Ishikawa (cell line): ENCODE data around the gene CCDC6.
A peak's percentile ranks its signal among the peaks of the same experiment; 100 is the strongest.

ENCODE experiments used
- CEBPB ChIP-seq: IDR thresholded peaks from 2 replicates; pipeline ENCODE4 v1.6.1; 2012
- CREB1 ChIP-seq: IDR thresholded peaks from 2 replicates; pipeline ENCODE4 v1.6.1; 2012; ENCODE audit warnings: low read depth
- EGR1 ChIP-seq: IDR thresholded peaks from 2 replicates; pipeline ENCODE4 v1.6.1; 2012
- EP300 ChIP-seq: IDR thresholded peaks from 2 replicates; pipeline ENCODE4 v1.6.1; 2012; ENCODE audit warnings: borderline replicate concordance
- FOXM1 ChIP-seq: IDR thresholded peaks from 2 replicates; pipeline ENCODE4 v1.6.1; 2012; ENCODE audit warnings: low read depth, borderline replicate concordance
- MAX ChIP-seq: IDR thresholded peaks from 2 replicates; pipeline ENCODE4 v1.6.1; 2012
- NFIC ChIP-seq: IDR thresholded peaks from 2 replicates; pipeline ENCODE4 v1.6.1; 2012
- RAD21 ChIP-seq: IDR thresholded peaks from 2 replicates; pipeline ENCODE4 v1.6.1; 2012; ENCODE audit warnings: low read depth
- REST ChIP-seq: IDR thresholded peaks from 2 replicates; pipeline ENCODE4 v1.6.1; 2012; ENCODE audit warnings: low read depth, mild to moderate bottlenecking
- TAF1 ChIP-seq: IDR thresholded peaks from 2 replicates; pipeline ENCODE4 v1.6.1; 2012; ENCODE audit warnings: low read depth, mild to moderate bottlenecking
- TCF12 ChIP-seq: IDR thresholded peaks from 2 replicates; pipeline ENCODE4 v1.6.1; 2012; ENCODE audit warnings: low read depth
- TEAD4 ChIP-seq: IDR thresholded peaks from 2 replicates; pipeline ENCODE4 v1.6.1; 2012
- USF1 ChIP-seq: IDR thresholded peaks from 2 replicates; pipeline ENCODE4 v1.6.1; 2012
- YY1 ChIP-seq: IDR thresholded peaks from 2 replicates; pipeline ENCODE4 v1.6.1; 2012; ENCODE audit warnings: low read depth
- ZBTB7A ChIP-seq: IDR thresholded peaks from 2 replicates; pipeline ENCODE4 v1.6.1; 2012; ENCODE audit warnings: low read depth

Gene CCDC6

GRCh38 chr10:59814878-59815277 lies 91.5 kb downstream of the CCDC6 start:
- TF ChIP-seq MAX (no peak), TCF12 (no peak), FOXM1 (no peak), REST (no peak), ZBTB7A (no peak), TAF1 (no peak), TEAD4 (no peak), USF1 (no peak), NFIC (no peak), CEBPB (no peak), CREB1 (no peak), YY1 (no peak), EP300 (no peak), EGR1 (no peak), RAD21 (no peak)

GRCh38 chr10:59812519-59813122 lies 93.7 kb downstream of the CCDC6 start:
- TF ChIP-seq EGR1: no peak
- TF ChIP-seq YY1: no peak
- TF ChIP-seq TEAD4: no peak
- no peak for TF ChIP-seq FOXM1
- TF ChIP-seq NFIC: no peak
- TF ChIP-seq TAF1: no peak
- no peak for TF ChIP-seq CREB1
- TF ChIP-seq REST: no peak
- TF ChIP-seq MAX: no peak
- no peak for TF ChIP-seq ZBTB7A
- no peak for TF ChIP-seq CEBPB

GRCh38 chr10:59809644-59809974 lies 96.7 kb downstream of the CCDC6 start:
- TF ChIP-seq TCF12: no peak
- no peak for TF ChIP-seq USF1
- TF ChIP-seq MAX: no peak
- no peak for TF ChIP-seq EP300
- no peak for TF ChIP-seq YY1
- TF ChIP-seq CREB1: no peak
- TF ChIP-seq ZBTB7A: no peak
- TF ChIP-seq EGR1: no peak
- no peak for TF ChIP-seq NFIC
- no peak for TF ChIP-seq RAD21
- no peak for TF ChIP-seq TEAD4
- TF ChIP-seq TAF1: no peak
- no peak for TF ChIP-seq REST

- peak; percentile 87 for TF ChIP-seq RAD21
- TF ChIP-seq USF1: no peak; the same call in 1 of the 2 replicates
These were observed 97.3 kb downstream of the CCDC6 start for GRCh38 chr10:59808896-59809643.
